ENCODE data around the gene NRDE2.

The NRDE2 gene, protein sequence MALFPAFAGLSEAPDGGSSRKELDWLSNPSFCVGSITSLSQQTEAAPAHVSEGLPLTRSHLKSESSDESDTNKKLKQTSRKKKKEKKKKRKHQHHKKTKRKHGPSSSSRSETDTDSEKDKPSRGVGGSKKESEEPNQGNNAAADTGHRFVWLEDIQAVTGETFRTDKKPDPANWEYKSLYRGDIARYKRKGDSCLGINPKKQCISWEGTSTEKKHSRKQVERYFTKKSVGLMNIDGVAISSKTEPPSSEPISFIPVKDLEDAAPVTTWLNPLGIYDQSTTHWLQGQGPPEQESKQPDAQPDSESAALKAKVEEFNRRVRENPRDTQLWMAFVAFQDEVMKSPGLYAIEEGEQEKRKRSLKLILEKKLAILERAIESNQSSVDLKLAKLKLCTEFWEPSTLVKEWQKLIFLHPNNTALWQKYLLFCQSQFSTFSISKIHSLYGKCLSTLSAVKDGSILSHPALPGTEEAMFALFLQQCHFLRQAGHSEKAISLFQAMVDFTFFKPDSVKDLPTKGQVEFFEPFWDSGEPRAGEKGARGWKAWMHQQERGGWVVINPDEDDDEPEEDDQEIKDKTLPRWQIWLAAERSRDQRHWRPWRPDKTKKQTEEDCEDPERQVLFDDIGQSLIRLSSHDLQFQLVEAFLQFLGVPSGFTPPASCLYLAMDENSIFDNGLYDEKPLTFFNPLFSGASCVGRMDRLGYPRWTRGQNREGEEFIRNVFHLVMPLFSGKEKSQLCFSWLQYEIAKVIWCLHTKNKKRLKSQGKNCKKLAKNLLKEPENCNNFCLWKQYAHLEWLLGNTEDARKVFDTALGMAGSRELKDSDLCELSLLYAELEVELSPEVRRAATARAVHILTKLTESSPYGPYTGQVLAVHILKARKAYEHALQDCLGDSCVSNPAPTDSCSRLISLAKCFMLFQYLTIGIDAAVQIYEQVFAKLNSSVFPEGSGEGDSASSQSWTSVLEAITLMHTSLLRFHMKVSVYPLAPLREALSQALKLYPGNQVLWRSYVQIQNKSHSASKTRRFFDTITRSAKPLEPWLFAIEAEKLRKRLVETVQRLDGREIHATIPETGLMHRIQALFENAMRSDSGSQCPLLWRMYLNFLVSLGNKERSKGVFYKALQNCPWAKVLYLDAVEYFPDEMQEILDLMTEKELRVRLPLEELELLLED

DNA sequence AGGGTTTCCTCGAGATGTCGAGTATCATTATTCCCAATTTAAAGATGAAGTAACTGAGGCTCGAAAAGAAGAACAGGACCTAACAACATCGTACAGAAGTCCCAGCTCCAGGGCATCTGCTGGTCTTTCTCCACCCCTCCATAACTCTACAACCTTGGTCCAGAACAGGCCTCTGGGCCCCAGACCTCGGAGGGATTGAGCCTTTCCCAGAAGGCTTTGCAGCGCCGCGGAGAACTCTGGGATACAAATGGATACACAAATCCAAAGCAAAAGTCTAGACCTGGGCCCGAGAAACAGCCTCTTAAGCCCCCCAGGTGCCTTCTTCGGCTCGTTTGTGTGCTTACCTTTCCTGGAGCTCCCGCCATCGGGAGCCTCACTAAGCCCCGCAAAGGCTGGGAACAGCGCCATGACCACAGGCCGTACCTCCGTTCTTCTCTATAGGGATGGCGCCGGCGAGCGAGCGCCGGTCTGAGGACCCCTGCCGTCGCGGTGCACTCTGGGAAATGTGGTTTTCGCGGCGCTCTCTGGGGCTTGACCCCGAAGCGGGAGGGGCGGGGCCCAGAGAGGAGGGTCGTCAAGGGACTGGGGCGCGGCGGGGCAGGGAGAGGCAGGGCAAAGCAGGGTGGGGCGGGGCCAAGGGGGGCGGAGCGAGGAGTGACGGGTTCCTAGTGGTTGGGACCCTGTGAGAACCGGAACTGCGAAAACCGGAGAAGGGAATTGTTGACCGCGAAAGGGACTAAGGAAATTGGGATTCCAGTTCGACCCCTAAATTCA lies at the start of gene NRDE2:
Gene NRDE2, minus strand, starts transcription at position 445 of the 774 bp plus-strand sequence. Its CDS starts 37 bp downstream, at position 408.
- DNase-seq (ENCODE audit: low read depth) = peak; percentile 88

DNA sequence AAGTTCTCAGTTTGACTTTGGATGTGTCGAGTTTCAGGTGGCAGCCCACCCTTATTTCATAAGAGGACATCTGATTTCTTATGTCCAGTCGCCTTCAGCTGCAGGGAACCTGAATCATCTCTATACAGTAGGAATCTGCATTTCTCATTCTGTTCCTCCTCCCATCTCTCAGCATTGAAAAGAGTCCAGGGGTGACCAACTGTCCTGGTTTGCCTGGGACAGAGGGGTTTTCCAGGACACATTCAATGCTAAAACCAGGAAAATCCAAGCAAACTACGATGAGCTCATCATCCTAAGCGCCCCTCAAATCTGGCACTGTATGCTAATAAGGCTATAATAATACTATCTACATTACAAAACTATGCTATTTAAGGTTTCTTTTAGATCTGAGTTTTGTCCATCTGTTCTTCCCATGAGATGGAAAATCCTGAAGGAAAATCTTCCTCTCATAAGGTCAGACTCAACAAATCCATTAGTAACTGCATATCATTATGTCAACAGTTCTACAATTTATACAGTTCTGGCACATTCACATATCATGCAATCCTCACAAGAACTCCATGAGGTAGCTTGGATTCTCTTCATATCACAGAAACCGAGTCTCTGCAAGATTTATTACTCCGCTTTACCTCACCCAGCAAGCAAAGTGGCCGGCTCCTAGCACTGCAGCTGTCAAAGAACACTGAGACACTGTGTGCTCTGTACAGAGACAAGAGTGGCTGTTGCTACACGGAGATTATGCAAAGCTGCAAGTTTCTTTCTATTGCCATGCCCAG lies 49.5 kb upstream of the NRDE2 start:
- no peak for DNase-seq (ENCODE audit: low read depth)

DNA sequence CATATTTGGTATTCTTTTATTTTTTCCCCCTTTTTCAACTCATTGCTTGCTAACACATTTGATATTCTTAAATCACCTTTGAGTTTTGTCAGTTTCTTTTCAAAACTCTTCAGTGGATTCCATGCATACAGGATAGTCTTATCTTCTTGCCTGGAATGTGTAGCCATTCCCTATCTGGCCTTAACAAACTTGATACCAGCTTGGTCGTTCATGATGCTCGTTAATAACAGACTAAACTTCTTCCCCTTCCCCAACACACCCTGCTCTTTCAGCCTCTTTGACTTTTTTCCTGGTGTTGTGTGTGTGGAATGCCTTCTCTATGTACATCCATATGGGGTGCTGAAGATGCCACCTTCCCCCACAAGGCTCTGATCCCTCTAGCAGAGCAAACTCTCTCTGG lies 47.4 kb upstream of the NRDE2 start:
- no peak for DNase-seq (ENCODE audit: low read depth)

DNA sequence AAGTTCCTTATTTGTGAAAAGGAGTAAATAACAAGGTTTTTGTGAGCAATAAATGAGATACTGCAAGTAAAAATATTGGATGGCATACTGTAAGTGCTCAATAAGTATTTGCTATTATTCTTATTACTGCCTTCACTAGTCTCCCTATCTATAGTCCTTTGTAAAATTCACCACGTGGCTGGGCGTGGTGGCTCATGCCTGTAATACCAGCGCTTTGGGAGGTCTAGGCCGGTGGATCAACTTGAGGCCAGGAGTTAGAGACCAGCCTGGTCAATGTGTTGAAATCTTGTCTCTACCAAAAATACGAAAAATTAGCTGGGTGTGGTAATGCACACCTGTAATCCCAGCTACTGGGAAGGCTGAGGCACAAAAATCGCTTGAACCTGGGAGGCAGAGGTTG lies 46.5 kb upstream of the NRDE2 start:
- DNase-seq (ENCODE audit: low read depth) = no peak

DNA sequence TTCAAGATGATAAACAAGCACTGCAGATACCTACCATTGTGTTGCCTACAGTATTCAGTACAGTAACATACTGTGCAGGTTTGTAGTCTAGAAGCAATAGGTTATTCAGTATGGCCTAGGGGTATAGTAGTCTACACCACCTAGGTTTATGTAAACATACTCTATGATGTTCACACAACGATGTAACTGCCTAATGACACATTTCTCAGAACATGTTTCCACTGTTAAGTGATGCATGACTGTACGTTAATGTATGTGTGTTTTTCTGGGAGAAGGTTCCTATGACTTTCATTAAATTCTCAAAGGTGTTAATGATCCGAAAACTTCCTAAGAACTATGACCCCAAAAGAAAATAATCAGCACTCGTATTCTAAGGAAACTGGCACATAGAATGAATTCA lies 44.2 kb upstream of the NRDE2 start:
- DNase-seq (ENCODE audit: low read depth) = no peak

DNA sequence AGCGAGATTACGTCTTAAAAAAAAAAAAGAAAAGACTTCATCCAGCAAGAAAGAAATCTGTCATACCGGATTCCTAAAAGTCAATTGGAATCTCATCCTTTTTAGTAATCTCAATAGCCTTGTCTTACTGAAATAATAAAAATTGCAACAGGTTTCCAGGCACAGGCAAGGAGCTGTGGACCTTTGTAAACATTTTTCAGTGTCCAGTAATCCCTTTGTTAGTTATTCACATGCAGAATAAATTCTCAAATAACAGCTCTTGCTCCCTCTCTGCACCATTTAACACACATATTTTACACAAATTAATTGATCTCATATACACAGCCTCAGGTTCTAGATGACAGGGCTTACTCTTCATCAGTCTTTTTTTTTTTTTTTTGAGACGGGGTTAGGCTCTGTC lies 43.1 kb upstream of the NRDE2 start:
- DNase-seq (ENCODE audit: low read depth) = no peak

DNA sequence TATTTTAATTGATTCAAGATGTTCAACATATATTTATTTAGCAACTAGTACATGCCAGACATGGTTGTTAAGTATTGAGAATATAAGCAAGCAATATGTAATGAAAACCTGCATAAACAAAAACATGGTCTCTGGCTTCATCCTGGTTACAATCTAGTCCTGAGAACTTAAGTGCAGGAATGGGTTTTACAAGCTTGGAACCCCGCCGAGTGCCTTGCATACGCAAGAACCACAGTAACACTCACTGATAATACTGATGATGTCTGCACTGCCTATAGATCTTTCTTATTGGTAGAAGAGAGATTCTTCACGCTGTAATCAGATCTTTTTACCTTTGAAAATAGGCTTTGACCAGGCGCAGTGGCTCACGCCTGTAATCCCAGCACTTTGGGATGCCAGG lies 42.1 kb upstream of the NRDE2 start:
- no peak for DNase-seq (ENCODE audit: low read depth)

DNA sequence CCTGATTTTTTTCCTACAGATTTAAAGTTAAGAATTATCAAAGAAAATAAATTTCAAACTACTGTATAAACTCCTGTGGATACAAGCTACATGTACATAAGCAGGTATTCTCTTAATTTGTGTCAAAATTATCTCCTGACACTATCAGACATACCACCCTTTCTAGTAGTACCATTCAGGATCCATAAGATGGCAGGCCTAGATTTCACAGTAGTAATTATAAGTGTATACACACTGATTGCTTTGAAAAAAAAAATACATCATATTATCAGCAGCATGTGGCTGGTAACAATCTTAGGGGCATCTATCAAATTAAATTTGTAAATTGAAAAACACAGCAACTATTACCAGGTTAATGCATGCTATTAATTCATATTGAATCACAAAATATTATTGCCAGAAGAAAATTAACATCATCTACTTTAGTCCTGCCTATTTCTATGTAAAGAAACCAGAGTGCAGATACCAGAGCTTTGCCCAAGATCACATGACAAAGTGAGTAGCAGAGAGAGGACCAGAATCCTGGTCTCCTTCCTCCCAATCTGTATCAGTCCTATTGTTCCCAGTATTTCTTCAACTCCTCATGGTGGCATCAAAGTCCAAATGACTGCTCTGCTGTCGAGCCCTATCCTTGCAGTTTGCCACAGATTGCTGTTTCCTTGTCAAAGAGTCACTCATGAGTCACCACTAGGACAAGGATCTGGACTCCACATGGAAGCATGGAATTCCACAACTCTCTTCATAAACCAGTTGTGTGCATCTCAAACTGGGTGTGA lies 37.4 kb upstream of the NRDE2 start:
- DNase-seq (ENCODE audit: low read depth) = no peak

DNA sequence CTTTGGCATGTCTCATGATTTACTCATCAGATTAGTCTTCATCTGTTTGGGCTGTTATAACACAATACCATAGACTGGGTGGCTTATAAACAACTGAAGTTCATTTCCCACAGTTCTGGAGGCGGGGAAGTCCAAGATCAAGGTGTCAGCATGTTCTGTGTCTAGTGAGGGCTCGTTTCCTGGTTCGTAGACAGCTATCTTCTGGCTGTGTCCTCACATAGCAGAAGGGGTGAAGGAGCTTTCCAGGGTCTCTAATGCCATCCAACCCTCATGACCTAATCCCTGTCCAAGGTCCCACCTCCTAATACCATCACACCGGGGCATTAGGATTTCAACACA lies 30.8 kb upstream of the NRDE2 start:
- no peak for DNase-seq (ENCODE audit: low read depth)

DNA sequence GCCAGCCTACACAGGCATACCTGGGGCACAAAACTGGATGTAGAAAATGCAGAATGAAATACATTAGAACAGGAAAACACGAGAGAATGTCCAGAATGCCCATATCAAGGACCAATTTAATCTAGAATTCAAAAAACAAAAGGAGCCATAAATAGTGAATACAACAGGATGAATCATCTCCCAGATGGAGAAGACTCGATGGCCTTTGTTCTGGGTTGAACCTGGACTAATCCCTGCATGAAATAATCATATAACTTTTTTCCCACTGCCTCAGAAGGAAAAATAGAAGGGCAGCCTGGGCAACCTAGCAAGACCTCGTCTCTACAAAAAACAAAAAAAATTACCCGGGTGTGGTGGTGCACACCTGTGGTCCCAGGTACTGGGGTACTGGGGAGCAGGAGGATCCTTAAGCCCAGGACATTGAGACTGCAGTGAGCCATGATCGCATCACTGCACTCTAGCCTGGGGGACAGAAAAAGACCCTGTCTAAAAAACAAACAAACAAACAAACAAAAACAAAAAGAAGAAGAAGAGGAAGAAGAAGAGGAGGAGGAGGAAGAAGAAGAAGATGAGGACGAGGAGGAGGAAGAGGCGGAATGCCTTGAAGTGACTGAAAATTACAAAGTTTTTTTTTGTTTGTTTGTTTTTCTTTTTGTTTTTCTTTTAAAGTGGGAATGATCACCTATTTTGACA lies 30.3 kb upstream of the NRDE2 start:
- no peak for DNase-seq (ENCODE audit: low read depth)

DNA sequence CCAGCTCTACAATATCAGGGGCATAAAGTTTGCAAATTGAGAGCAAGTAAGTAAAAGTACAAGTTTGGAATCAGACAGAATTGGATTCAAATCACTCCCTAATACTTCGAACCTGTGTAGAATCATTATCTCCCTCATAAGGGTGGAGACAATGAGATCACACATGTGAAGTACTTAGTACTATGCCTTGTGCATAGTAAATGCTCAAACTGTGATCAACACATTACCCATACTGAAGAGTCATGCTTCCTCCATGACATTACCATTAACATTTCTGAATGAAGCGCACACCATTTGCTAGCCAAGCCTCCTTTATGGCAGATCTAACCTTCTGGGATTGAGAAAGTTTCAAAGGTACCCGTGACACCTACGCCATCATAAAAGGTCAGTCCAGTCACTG lies 26.6 kb upstream of the NRDE2 start:
- no peak for DNase-seq (ENCODE audit: low read depth)

DNA sequence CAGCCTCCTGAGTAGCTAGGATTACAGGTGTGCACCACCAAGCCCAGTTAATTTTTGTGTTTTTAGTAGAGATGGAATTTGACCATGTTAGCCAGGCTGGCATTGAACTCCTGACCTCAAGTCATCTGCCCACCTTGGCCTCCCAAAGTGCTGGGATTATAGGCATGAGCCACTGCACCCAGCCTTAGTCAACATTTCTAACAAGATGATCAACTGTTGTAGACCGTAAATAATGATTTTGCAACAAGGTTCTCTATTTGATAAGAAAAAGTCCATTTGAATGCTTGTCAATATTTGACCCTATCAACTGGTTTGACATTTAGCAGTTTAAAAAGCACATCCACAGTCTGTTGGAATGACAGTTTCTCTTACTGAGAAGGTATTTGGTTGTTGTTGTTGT lies 25.2 kb upstream of the NRDE2 start:
- no peak for DNase-seq (ENCODE audit: low read depth)

DNA sequence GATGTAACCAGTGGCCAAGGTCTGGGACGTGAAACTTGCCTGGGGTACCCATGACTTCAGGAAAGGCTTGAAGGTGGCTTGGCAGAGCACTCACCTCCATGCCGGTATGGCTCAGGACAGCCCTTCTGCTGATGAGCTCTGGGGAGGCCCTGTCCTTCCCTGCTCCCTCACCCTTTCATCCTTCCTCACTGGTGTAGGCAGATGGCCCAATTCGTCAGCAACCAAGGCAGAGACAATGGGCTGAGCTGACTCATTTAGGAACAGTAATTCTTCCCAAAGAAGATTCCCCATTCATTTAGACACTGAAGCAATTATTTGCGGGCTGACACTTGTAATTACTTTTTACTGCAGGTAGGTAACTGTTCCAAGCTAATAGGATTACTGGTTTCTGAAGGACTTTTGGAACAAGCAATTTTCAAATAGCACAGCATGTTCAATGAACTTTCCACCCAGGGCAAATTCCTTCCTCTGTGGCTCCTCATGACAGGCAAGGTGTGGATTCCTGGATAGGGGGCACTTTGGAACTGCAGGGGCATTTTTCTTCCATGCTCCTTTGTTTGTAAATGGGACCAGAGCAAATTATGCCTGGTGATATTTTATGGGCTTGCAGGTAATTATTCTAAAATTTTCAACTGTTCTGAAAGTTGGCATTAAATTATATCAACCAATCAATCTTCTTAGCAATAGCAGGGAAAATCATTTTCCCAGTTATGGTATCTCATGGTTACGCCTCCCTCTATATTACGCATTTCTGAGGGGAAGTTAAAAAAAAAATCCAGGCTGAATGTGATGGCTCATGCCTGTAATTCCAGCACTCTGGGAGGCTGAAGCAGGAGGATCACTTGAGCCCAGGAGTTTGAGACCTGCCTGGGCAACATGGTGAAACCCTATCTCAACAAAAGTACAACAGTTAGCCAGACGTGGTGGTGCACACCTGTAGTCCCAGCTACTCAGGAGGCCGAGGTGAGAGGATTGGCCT lies 24.1 kb upstream of the NRDE2 start:
- DNase-seq (ENCODE audit: low read depth) = no peak

DNA sequence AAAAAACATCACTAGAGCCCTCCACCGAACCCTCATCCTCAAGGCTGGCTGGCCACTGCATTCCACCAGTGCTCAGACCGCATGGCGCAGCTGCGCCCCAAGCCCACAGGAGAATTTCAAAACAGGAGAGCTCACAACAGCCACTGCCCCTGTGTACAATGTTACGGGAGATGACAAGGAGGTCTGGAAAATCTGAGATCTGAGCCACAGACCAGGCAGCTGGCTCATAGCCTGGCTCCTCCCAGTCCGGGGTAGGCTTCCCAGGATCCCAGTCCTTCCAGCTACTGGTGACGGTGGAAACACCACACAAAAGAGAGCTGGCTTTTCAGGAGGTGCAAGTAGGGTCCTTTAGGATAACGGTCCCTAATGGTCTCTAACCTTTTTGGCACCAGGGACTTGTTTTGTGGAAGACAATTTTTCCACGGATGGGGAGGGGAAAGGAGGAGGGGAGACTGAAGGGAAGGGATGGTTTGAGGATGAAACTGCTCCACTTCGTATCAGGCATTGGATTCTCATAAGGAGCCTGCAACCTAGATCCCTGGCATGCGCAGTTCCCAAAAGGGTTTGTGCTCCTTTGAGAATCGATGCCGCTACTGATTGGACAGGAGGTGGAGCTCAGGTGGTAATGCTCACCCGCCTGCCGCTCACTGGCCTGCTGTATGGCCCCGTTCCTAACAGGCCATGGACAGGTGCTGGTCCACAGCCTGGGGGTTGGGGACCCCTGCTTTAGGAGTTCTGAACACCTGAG lies 23.0 kb upstream of the NRDE2 start:
- no peak for DNase-seq (ENCODE audit: low read depth)

DNA sequence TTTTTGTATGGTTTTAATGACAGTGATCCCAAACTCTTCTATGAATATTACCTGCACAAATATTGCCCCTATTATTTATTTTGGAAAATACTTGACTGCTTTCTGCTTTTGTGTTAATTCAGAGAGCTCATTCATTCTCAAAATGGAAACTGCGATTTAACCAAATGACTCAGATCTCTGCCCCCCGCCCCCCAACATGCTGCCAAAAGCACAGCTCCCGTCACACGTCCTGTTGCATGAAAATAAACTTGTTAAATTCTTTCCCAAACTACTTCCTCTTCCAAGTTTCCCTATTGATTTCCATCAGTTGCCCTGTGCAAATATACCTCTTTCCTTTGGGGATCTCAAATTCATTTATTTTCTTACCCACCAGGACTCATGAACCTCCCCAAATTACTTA lies 18.0 kb upstream of the NRDE2 start:
- DNase-seq (ENCODE audit: low read depth) = no peak

DNA sequence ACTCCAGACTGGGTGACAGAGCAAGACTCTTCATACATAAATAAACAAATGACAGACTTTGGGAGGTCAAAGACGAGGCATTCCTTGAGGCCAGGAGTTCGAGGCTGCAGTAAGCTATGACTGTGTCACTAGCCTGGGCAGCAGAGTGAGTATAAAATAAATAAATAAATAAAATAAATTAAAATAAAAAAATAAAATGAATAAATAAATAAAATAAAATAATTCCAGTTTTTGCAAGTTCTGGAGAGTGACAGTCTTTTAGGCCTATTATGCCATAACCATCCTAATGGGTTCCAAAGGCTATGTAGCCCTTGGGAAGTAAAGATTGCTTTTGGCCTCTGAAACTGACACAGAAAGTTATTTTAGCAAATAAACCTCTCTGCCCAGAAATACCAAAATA lies 16.5 kb upstream of the NRDE2 start:
- DNase-seq (ENCODE audit: low read depth) = no peak

DNA sequence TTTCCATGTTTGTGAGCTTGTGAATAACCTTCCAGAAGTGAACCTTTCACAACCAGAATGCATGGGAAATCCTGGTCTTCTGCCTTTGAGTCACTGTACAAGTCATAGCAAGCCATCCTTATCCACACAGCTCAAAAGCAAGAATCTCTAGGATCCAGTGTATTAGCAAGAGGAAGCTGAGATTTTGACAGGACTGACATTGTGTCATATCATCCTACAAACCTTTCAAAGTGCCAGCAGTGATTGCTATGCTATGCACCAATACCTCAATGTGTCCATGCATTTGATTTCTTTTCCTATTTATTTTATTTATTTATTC lies 13.5 kb upstream of the NRDE2 start:
- DNase-seq (ENCODE audit: low read depth) = no peak
